NCI-H1930 (cell line): ENCODE results near the gene SLCO3A1.

Experiments used
- DNase-seq, 2 experiments: peaks; one replicate each; lab custom pipeline; 2025; lab: John Stamatoyannopoulos, UW

The SLCO3A1 gene

DNA sequence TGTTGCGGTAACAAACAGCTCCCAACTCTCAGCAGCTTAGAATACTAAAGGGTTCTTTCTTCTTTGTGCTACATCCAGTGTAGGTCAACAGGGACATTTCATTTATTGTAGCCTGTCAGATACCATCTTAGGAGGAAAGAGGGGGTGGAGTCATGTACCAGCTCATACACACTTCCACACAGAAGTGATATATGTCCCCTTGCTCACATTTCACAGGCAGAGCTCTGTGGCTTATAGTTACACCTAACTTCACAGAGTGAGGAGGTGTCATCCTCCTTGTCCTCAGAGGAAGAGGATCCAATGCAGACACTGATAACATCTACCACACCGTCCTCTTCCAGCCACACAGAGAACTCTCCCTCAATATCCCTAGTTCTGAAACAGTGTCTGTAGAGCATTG lies 247.2 kb downstream of the SLCO3A1 start:
- no peak for DNase-seq

DNA sequence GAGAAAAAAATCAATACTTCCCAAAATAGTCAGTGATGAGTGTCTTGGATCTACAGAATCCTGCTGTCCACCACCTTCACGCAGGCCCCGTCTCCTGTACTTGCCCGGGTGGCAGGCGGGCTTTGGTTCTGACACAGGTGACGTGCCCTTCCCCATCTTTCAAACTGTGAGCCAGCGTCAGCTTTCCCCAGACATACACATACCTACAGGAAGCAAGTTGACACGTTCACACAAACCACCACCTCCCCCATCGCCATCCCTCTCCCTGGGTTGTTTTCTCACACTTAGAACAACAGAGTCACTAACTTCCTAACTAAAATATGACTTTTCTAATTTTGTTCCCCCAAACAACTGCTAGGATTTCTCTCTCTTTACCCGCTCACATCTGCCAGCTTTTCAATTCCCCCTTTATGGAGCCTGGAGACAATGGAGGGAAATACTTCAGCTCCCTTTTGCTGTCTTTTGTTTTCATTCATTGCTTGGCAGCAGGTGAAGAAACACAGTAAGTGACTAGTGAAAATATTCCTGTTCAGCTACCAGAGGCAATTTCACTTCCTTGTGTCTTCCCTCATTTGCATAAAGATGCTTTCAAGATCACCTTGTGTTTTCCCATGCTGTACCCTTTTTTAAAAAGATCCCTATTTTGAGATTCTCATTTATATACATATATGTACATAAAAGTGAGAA lies 248.3 kb downstream of the SLCO3A1 start:
- no peak for DNase-seq

DNA sequence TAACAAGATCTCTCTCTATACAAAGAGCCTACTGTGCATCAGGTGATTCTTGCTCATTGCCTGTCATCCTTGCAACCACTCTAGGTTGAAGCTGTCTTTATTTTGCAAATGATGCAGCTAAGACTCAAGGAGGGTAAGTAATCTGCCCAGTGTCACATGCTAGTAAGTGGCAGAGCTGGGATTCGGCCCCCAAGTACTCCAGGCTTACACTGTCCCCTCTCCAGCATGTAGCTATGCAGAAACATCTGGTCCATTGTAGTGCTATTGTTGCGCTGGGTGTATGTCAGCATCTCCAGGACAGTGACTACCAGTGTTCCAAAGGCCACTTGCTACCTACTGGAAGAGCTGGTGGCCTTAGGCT lies 248.9 kb downstream of the SLCO3A1 start:
- no peak for DNase-seq

- DNase-seq = no peak
These were observed 250.6 kb downstream of the SLCO3A1 start for GRCh38 chr15:92104072-92104471.

GRCh38 chr15:92105611-92106010 lies 252.1 kb downstream of the SLCO3A1 start:
- no peak for DNase-seq

GRCh38 chr15:92107510-92107909 lies 254.0 kb downstream of the SLCO3A1 start:
- DNase-seq = no peak

DNA sequence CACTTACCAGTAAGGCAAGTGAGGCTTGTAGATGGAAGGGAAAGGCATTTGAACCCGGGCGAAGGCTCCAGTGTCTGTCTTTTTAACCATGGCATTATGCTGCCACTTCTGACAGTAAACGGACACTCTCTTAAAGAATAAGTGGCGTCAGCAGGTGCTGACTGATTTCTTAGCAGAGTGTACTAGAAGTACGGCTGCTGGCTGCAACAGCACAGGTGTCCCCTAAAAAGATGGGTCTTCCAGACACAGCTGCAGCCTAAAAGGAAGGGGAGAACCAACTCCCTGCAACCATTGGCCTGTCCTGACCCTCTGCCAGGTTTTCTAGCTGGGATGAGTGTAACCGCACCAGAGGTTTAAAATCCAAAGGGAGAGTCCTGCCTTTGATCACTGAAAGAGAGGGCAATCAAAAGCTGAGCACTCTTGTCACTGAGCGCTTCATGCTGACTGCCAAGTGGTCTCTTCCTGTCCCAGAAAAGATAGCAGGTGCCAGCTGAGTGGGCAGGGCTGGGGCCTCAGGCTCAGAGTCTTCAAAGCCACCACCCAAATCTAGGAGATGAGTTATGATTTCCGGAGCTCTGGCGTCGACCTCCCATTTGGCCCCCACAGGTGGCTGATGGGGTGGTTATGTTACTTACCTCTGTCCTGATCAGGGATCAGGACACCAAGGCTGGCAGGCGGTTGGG lies 255.8 kb downstream of the SLCO3A1 start:
- DNase-seq = no peak

DNA sequence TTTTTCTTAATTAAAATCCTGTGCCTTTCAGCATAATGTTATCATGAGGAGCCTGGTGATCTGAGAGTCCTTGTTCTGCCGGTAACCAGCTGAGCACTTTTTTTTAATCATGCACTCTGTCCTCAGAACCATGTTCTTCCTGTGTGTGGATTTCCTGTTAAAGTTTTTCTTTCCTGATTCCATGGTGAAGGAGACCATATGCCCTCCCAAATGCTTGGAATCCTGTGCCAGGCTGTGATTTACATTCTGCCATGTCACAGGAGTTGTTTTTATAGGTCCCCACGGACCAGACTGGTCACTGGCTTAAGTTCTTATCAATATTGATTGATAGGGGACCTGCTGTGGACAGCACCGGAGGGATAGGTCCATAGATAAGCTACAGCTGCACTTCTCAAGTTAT lies 257.8 kb downstream of the SLCO3A1 start:
- DNase-seq = no peak

DNA sequence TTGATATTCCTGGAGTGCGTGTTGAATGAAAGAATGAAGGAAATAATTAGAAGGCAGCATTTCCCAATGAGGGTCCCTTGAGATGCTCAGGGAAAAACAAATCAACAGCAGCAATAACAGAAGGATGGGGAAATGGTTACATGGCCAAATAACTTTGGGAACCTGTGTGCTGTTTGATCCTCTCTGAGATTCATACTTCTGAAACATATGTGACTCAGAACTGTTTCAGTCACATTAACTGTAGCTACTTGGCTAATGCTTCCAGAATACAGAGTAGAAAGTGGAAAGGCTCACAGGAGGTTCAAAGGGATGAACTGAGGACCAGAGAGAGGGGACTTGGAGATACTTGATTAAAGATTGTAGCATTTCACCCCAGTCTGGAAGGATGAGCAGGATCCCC lies 258.2 kb downstream of the SLCO3A1 start:
- DNase-seq = no peak

DNA sequence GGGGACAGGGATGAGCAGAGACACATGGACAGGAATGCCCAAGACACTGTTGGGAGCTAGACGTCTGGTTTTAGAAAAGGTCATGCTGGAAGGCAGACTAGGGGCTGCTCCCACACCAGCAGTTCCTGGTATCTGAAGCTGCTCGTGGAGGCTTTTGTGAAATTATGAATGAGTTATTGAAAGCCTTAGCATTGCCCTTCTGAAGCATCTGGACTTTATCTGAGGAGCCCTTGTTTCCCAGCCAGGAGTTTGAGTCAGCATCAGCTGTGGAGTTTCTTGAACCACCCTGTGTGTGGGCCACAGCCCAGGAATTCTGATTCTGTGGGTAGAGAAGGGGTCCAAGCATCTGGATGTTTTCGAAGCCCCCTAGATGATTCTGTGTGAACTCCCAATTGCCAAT lies 258.7 kb downstream of the SLCO3A1 start:
- DNase-seq = no peak

DNA sequence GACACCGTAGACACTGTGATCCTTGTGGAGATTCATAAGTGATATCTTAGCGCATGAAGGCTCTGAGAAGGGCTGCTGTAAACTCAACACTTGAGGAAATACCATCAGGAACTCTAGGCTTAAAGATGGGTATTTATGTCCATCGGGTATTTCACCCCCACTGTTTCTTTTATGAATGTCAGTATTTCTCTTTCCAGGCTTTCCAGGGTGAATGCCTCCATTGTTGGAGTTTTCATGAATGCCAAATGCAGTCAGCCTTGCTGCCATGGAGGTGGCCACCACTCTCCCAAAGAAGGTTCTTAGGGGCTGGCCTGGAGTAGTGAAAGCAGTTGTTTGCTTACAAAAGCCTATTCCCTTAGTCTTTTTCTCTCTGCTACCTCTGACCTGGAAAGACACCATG lies 259.2 kb downstream of the SLCO3A1 start:
- DNase-seq = no peak

GRCh38 chr15:92113832-92114231 lies 260.3 kb downstream of the SLCO3A1 start:
- DNase-seq = no peak

DNA sequence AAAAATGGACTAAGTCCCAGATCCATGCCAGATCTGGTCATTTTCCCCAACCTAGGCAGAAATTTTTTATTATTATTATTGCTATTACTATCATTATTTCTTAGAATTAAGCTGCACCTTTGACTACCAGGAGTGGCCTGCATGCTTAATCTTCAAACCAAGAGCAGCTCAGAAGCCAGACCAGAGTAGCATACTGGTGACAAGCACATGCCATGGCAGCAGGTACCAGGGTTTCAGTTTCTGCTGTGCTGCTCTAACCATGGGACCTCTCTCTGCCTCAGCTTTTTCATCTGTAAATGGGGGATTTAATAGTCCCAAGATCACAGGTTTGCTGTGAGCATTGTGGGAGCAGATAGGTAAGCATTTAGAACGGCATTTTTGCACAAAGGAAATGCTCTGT lies 262.3 kb downstream of the SLCO3A1 start:
- DNase-seq = no peak

GRCh38 chr15:92116330-92116729 lies 262.8 kb downstream of the SLCO3A1 start:
- DNase-seq = no peak

DNA sequence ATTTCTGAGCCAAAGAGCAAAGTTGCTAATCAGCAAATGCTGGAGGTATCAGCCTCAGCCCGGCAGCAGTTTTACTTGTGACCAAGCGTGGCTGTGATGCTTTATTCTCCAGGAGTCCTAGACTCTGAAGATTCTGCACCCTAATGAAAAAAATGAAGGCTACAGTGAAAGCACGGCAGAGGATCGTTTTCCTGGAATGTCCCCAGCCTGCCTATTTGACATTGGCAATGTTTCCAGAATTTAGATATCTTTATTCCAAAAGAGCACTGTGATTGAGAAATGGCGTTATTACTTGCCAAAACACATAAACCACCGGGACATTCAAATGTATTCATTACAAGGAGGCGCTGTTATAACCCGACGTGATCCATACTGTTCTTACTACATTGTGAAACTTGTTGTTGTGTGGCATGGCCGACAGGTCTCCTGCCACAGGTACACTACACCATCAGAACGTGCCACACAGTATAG lies 263.8 kb downstream of the SLCO3A1 start:
- no peak for DNase-seq

GRCh38 chr15:92118162-92118935 lies 264.8 kb downstream of the SLCO3A1 start:
- DNase-seq = no peak

- DNase-seq = no peak
These were observed 265.4 kb downstream of the SLCO3A1 start for GRCh38 chr15:92118936-92119325.

DNA sequence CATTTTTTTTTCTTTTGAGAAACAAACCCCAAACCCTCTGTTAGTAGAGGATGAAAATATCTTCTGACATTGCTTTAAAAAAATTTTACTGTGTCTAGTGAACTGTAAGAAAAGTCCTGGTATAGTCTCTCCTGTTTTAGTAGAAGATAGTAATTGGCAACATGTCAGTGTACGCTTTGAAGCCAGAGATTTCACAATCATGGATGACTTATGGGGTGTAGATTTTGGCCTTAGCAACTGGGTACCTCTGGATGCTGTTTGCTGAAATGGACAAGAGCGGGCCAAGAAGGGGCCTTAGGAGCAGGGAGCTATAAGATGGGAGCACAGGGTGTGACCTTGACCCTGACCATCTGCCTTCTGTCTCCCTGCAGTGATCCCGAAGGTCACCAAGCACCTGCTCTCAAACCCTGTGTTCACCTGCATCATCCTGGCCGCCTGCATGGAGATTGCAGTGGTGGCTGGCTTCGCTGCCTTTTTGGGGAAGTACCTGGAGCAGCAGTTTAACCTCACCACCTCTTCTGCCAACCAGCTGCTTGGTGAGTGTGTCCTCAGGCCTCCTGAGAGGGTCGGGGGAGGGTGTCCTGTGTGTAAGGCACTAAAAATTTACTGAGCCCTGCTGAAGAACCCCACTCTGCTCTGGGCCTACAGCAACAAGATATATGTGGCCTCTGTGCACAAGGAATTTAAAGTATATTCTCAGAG lies 266.7 kb downstream of the SLCO3A1 start:
- no peak for DNase-seq

GRCh38 chr15:92121047-92121446 lies 267.5 kb downstream of the SLCO3A1 start:
- DNase-seq = no peak

- no peak for DNase-seq
These were observed 268.8 kb downstream of the SLCO3A1 start for GRCh38 chr15:92122259-92122658.

- no peak for DNase-seq
These were observed 270.6 kb downstream of the SLCO3A1 start for GRCh38 chr15:92123962-92124656.

GRCh38 chr15:92124657-92125010 lies 271.1 kb downstream of the SLCO3A1 start:
- no peak for DNase-seq
